Loucy (cell line): Measurements from ENCODE around the gene LAMB3.

Source experiments
- H2AFZ ChIP-seq: fragments of 200-600 bp; sonication (generic); 2 replicates; pipeline ENCODE4 v1.6.0; 2016; ENCODE audit warnings: antibody characterized with exemption, mild to moderate bottlenecking, low read length, moderate library complexity
- H3F3A ChIP-seq: fragments of 200-600 bp; 2 replicates; pipeline ENCODE4 v1.6.0; 2016; ENCODE audit warnings: antibody characterized with exemption, low read depth, mild to moderate bottlenecking
- H3K27me3 ChIP-seq: fragments of 200-600 bp; sonication (generic); 2 replicates; pipeline ENCODE4 v1.6.1; 2014; ENCODE audit warnings: low read length, mild to moderate bottlenecking; ENCODE audit not compliant: insufficient read depth, poor library complexity, severe bottlenecking
- H3K36me3 ChIP-seq: fragments of 200-600 bp; sonication (generic); 2 replicates; pipeline ENCODE4 v1.6.1; 2016; ENCODE audit warnings: low read length; ENCODE audit not compliant: insufficient read depth
- H3K4me1 ChIP-seq: fragments of 200-600 bp; sonication (generic); 2 replicates; pipeline ENCODE4 v1.5.1; 2014; ENCODE audit warnings: low read length, mild to moderate bottlenecking; ENCODE audit not compliant: insufficient read depth, poor library complexity, severe bottlenecking
- H3K4me2 ChIP-seq: fragments of 200-600 bp; sonication (generic); 2 replicates; pipeline ENCODE4 v1.6.0; 2014; ENCODE audit warnings: antibody characterized with exemption, low read length, low read depth, mild to moderate bottlenecking; ENCODE audit not compliant: poor library complexity, severe bottlenecking
- H3K4me3 ChIP-seq: fragments of 200-600 bp; sonication (generic); 2 replicates; pipeline ENCODE4 v1.5.1; 2014; ENCODE audit warnings: low read length, mild to moderate bottlenecking, mixed read lengths; ENCODE audit not compliant: poor library complexity, severe bottlenecking
- H3K79me2 ChIP-seq: fragments of 200-600 bp; sonication (generic); 2 replicates; pipeline ENCODE4 v1.6.1; 2014; ENCODE audit warnings: low read length; ENCODE audit not compliant: insufficient read depth
- H3K9ac ChIP-seq: fragments of 200-600 bp; sonication (generic); 2 replicates; pipeline ENCODE4 v1.6.0; 2014; ENCODE audit warnings: mild to moderate bottlenecking, low read depth, low read length, moderate library complexity; ENCODE audit not compliant: poor library complexity, severe bottlenecking
- H3K9me2 ChIP-seq: fragments of 200-600 bp; sonication (generic); replicated peaks from 2 replicates; pipeline ENCODE4 v1.6.1; 2016; ENCODE audit warnings: low read depth, low read length, mixed read lengths
- H3K9me3 ChIP-seq: fragments of 200-600 bp; sonication (generic); 2 replicates; pipeline ENCODE4 v1.6.1; 2014; ENCODE audit warnings: mild to moderate bottlenecking, antibody characterized with exemption, low read length, low read depth; ENCODE audit not compliant: insufficient read depth
- H4K20me1 ChIP-seq: fragments of 200-600 bp; sonication (generic); 2 replicates; pipeline ENCODE4 v1.6.0; 2014; ENCODE audit warnings: antibody characterized with exemption, low read length, mild to moderate bottlenecking; ENCODE audit not compliant: insufficient read depth, poor library complexity, severe bottlenecking
- EZH2phosphoT487 ChIP-seq: fragments of 200-600 bp; IDR thresholded peaks from 2 replicates; pipeline ENCODE4 v1.6.1; 2018; ENCODE audit warnings: antibody characterized with exemption, mild to moderate bottlenecking, moderate library complexity, borderline replicate concordance
- TF ChIP-seq, protein P1 (sequence below): fragments of 200-600 bp; sonication (generic); conservative IDR thresholded peaks from 2 replicates; pipeline ENCODE4 v1.5.1; 2014; ENCODE audit warnings: mild to moderate bottlenecking, antibody characterized with exemption, low read length

The LAMB3 gene

DNA sequence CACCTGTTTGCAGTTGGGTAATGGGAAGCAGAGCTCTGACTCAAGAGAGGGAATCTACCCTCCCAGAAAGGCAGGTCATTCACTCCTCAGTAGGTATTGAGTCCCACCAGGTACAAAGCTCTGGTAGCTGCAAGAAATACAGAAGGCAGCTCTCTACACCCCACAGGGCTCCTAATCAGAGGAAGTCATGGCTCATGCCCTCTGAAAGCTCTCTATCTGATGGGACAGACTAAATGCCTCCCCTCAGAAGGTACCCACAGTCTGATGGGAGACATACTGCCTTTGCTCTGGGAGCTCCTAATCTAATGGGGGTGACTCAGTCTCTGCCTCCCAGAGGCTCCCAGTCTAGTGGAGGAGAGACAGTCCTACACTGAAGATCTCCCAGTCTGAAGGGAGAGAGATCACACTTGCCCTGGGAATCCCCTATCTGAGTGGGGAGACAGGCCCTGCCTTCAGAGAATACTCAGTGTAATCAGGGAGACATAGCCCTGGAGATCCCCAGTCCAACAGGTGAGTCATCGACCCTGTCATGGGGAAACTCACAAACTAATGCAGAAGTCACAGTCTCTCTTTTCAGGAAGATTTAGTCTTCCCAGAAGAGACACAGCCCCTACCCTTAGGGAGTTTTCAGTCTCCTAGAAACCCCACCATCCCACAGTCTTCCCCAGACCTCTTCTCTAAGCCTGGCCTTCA, 45.0 kb downstream of the LAMB3 start:
- Histone ChIP-seq H3K4me2 (no peak overlapping the region), H3K36me3 (no peaks in the 10 kb centered on the region), H3K4me3 (no peak overlapping the region), H2AFZ (no peak overlapping the region), H3K9me3 (no peaks in the 10 kb centered on the region), H3K27me3 (no peaks in the 10 kb centered on the region), H3F3A (no peaks in the 10 kb centered on the region), H3K79me2 (no peaks in the 10 kb centered on the region), H4K20me1 (no peaks in the 10 kb centered on the region), H3K9ac (no peak overlapping the region), H3K4me1 (no peaks in the 10 kb centered on the region), H3K9me2 (no peaks in the 10 kb centered on the region)
- TF ChIP-seq, protein P1, sequence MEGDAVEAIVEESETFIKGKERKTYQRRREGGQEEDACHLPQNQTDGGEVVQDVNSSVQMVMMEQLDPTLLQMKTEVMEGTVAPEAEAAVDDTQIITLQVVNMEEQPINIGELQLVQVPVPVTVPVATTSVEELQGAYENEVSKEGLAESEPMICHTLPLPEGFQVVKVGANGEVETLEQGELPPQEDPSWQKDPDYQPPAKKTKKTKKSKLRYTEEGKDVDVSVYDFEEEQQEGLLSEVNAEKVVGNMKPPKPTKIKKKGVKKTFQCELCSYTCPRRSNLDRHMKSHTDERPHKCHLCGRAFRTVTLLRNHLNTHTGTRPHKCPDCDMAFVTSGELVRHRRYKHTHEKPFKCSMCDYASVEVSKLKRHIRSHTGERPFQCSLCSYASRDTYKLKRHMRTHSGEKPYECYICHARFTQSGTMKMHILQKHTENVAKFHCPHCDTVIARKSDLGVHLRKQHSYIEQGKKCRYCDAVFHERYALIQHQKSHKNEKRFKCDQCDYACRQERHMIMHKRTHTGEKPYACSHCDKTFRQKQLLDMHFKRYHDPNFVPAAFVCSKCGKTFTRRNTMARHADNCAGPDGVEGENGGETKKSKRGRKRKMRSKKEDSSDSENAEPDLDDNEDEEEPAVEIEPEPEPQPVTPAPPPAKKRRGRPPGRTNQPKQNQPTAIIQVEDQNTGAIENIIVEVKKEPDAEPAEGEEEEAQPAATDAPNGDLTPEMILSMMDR, result no peak
- no peak for TF ChIP-seq EZH2phosphoT487

DNA sequence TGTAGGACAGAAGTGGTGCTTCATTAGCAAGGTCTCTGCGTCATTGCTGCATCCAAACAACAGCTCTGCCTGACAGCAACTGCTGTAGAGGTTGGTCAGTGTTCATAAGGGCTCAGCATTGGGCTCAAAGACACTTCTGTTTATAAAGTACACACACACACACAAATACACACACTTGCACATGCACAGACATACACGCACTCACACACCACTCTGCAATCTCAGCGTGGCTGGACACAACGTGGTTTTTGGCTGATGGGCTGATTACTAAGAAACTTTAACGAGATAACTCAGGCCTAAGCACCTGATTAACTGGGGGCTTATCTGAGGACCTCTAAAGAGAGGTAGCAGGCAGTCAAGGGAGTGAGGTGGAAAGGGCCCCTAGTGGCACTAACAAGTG, 48.3 kb downstream of the LAMB3 start:
- Histone ChIP-seq H3K4me3 (no peak overlapping the region), H3K36me3 (no peaks in the 10 kb centered on the region)
- TF ChIP-seq EZH2phosphoT487, result no peak
- TF ChIP-seq, protein P1, result no peak

DNA sequence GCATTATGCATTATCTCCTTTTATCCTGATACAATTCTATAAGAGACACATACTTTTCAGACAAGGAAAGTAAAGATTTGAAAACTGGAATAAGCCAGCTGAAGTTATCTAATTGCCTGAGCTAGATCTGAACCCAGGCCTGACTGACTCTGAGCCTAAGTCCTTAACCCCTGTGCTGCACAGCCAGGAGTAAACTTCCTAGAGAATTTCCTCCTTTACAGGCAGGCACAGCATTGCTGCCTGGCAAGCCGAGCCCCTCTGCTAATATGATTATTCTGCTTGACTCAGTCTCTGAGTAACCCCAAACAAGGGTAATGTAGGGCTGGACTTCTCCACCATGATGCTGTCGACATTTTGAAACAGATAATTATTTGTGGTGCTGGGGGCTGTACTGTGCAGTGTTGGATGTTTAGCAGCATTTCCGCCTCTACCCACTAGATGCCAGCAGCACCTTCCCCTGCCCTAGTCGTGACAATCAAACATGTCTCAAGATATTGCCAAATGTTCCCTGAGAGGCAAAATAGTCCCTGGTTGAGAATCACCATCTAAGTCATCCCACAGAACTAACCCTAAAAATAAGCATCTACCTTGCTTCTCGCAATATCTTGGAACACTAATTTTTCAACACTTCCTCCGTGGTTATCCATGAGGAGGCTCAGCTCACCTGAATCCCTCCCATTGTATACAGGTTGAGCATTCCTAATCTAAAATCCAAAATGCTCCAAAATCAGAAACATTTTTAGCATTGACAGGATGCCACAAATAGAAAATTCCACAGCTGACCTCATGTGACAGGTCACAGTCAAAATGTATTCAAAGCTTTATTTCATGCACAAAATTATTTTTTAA, 50.2 kb downstream of the LAMB3 start:
- no peaks in the 10 kb centered on the region for H3K9me2 ChIP-seq
- no peaks in the 10 kb centered on the region for H4K20me1 ChIP-seq
- H3K4me2 ChIP-seq, result no peak overlapping the region
- no peaks in the 10 kb centered on the region for H3K4me1 ChIP-seq
- no peaks in the 10 kb centered on the region for H3K27me3 ChIP-seq
- no peak for TF ChIP-seq EZH2phosphoT487
- TF ChIP-seq, protein P1, result peak; percentile 78
- no peaks in the 10 kb centered on the region for H3K9me3 ChIP-seq
- no peak overlapping the region for H3K4me3 ChIP-seq
- no peak overlapping the region for H3K9ac ChIP-seq
- no peaks in the 10 kb centered on the region for H3F3A ChIP-seq
- peak overlapping the region; percentile 63; the same call in 1 of the 2 replicates for H2AFZ ChIP-seq
- no peaks in the 10 kb centered on the region for H3K36me3 ChIP-seq
- H3K79me2 ChIP-seq, result no peaks in the 10 kb centered on the region

More for the DNA sequence above, 48.3 kb downstream of the LAMB3 start:
- no peak overlapping the region for H3K4me2 ChIP-seq
- no peaks in the 10 kb centered on the region for H3F3A ChIP-seq
- H4K20me1 ChIP-seq, result no peaks in the 10 kb centered on the region
- no peak overlapping the region for H3K9ac ChIP-seq
- no peaks in the 10 kb centered on the region for H3K4me1 ChIP-seq
- H3K79me2 ChIP-seq, result no peaks in the 10 kb centered on the region
- H3K9me2 ChIP-seq, result no peaks in the 10 kb centered on the region
- no peaks in the 10 kb centered on the region for H3K9me3 ChIP-seq
- no peaks in the 10 kb centered on the region for H3K27me3 ChIP-seq
- no peak overlapping the region for H2AFZ ChIP-seq
